ENCODE results near the gene GHR.

GRCh38 chr5:42668254-42668653 is 245.0 kb downstream of the GHR start:
- no peak for TF ChIP-seq CTCF (IDR thresholded peaks at IDR 0.05; ENCODE audit: low read depth, low read length)
- TF ChIP-seq POLR2A (IDR thresholded peaks at IDR 0.05; ENCODE audit: extremely low read depth, insufficient read length): no peak
- no peak for TF ChIP-seq MAX (IDR thresholded peaks at IDR 0.05; ENCODE audit: low read depth, low read length)

Data from NB4 (cell line).